Fibroblast of lung (primary cell): ENCODE data around the gene METTL8.

Source experiments
- CTCF ChIP-seq, 2 donors: IDR thresholded peaks in 1 of 2; conservative IDR thresholded peaks in 1 of 2; 1 replicate in 1 of 2; 2 replicates in 1 of 2; pipeline ENCODE4 v1.5.1; 2011 to 2012; ENCODE audit warnings: low read length in 2 of 2, control low read depth in 1 of 2, inconsistent platforms in 1 of 2, low read depth in 1 of 2, mild to moderate bottlenecking in 1 of 2
- EZH2 ChIP-seq: IDR thresholded peaks from 2 replicates; pipeline ENCODE4 v1.5.1; 2012; ENCODE audit warnings: low read length, control low read depth, mild to moderate bottlenecking; ENCODE audit errors: missing control alignments

GRCh38 chr2:171287611-171288010 lies 146.2 kb downstream of the METTL8 start:
- TF ChIP-seq CTCF (conservative IDR thresholded peaks at IDR 0.05 in 1 of 2, IDR thresholded peaks at IDR 0.05 in 1 of 2; ENCODE audit: low read depth in 1 of 2, low read length in 2 of 2) (no peak), EZH2 (no peak)
